NOMO-1 (cell line): ENCODE measurements around the gene PTPRC.
A peak's percentile ranks its signal among the peaks of the same experiment; 100 is the strongest.

ENCODE experiments used
- DNase-seq, 2 experiments: peaks; one replicate each; lab custom pipeline; 2025; ENCODE audit not compliant: unreplicated experiment in 2 of 2; lab: John Stamatoyannopoulos, UW

The PTPRC gene

GRCh38 chr1:198694542-198694941 lies 55.7 kb downstream of the PTPRC start:
- DNase-seq, result no peak

GRCh38 chr1:198696211-198696610 lies 57.4 kb downstream of the PTPRC start:
- DNase-seq, result peak in 1 of 2 experiments; percentile 76

- DNase-seq, result no peak
Observed at GRCh38 chr1:198699167-198700015, 60.6 kb downstream of the PTPRC start.

- no peak for DNase-seq
Observed at GRCh38 chr1:198700016-198700392, 61.2 kb downstream of the PTPRC start.

GRCh38 chr1:198700396-198700795 lies 61.6 kb downstream of the PTPRC start:
- DNase-seq, result no peak

- no peak for DNase-seq
Observed at GRCh38 chr1:198701250-198701649, 62.4 kb downstream of the PTPRC start.

- DNase-seq, result no peak
Observed at GRCh38 chr1:198701766-198702539, 63.1 kb downstream of the PTPRC start.

GRCh38 chr1:198708761-198709525 lies 70.1 kb downstream of the PTPRC start:
- DNase-seq, result no peak

- no peak for DNase-seq
Observed at GRCh38 chr1:198711837-198712236, 73.0 kb downstream of the PTPRC start.

GRCh38 chr1:198713081-198713480 lies 74.2 kb downstream of the PTPRC start:
- no peak for DNase-seq

- no peak for DNase-seq
Observed at GRCh38 chr1:198714271-198714670, 75.4 kb downstream of the PTPRC start.

- DNase-seq, result no peak
Observed at GRCh38 chr1:198716051-198716450, 77.2 kb downstream of the PTPRC start.

- no peak for DNase-seq
Observed at GRCh38 chr1:198717510-198717909, 78.7 kb downstream of the PTPRC start.

GRCh38 chr1:198723127-198723526 lies 84.3 kb downstream of the PTPRC start:
- DNase-seq, result no peak

- DNase-seq, result no peak
Observed at GRCh38 chr1:198725090-198725489, 86.2 kb downstream of the PTPRC start.

- DNase-seq, result no peak
Observed at GRCh38 chr1:198726455-198726854, 87.6 kb downstream of the PTPRC start.

GRCh38 chr1:198729195-198729863 lies 90.5 kb downstream of the PTPRC start:
- DNase-seq, result no peak

- no peak for DNase-seq
Observed at GRCh38 chr1:198730952-198731351, 92.1 kb downstream of the PTPRC start.

- DNase-seq, result no peak
Observed at GRCh38 chr1:198734323-198735008, 95.6 kb downstream of the PTPRC start.

- no peak for DNase-seq
Observed at GRCh38 chr1:198741744-198742143, 102.9 kb downstream of the PTPRC start.
